VCaP (cell line): Measurements from ENCODE around the gene FSTL5.

ENCODE experiments used
- H3K27ac ChIP-seq: fragments of 450-650 bp; 2 replicates; pipeline ENCODE4 v1.5.1; 2017
- CTCF ChIP-seq: fragments of 450-650 bp; conservative IDR thresholded peaks from 2 replicates; pipeline ENCODE4 v1.5.1; 2017; ENCODE audit warnings: mild to moderate bottlenecking, moderate library complexity

Gene FSTL5

GRCh38 chr4:161829591-161829990, 334.2 kb downstream of the FSTL5 start:
- no peak overlapping the region for H3K27ac ChIP-seq
- no peak for TF ChIP-seq CTCF

DNA sequence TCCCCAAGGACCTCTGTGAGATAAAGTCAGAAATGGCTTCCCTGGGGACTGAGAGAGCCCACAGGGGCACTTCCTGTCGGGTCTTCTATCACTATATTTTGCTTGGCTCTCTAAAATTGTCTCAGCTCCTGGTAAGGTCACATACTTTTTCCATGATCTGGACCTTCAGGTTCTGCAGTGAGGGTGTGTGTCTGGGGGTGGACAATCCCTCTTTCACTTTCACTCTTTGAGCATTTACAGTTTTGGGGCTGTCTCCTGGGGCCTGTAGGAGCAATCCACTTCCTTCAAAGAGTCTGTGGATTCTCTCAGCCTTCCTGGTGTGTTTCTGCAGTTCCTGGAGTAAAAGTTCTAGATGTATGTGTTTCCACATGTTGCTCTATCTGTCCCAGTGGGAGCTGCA, 335.7 kb downstream of the FSTL5 start:
- H3K27ac ChIP-seq: no peak overlapping the region
- TF ChIP-seq CTCF: no peak

GRCh38 chr4:161827013-161827412, 336.8 kb downstream of the FSTL5 start:
- TF ChIP-seq CTCF: no peak

DNA sequence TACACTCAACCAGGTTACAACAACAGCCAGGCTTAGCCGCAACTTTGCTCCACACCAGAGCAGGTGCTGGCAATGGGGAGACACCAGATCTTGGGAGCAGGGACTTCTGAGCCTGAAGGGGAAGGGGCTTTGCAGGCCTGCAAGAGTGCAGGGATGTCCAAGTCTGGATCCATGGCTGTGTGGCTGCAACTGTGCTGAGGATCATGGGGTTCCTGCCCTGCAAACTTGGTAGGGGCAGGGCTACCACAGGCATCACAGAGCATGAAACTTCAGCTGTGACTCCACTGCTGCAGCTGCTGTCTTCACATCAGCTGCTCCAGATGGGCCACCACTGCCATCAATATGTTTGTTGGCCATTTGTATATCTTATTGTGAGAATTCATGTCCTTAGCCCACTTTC, 340.4 kb downstream of the FSTL5 start:
- no peak overlapping the region for H3K27ac ChIP-seq
- no peak for TF ChIP-seq CTCF

More at GRCh38 chr4:161827013-161827412, 336.8 kb downstream of the FSTL5 start:
- no peak overlapping the region for H3K27ac ChIP-seq

GRCh38 chr4:161822174-161822573, 341.6 kb downstream of the FSTL5 start:
- no peak overlapping the region for H3K27ac ChIP-seq
- TF ChIP-seq CTCF: no peak

- H3K27ac ChIP-seq: no peak overlapping the region
- no peak for TF ChIP-seq CTCF
Measured at GRCh38 chr4:161817914-161818313, 345.9 kb downstream of the FSTL5 start.

DNA sequence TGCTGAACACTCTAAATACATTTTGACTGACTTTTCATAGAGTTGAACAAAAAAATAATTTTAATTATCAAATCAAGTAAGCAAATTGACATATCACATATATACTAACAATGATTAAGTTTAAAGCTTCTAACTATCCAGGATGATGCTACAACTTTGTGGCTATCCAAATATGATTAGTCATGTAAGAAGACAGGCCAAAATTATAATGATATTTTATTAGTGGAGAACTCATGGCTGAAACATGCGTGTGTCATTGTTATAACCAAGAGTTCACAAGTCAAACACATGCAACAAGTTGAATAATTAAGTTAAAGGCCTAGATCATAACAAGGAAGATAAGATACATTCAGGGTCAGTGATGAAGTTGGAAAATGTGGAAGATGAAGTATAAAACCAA, 346.8 kb downstream of the FSTL5 start:
- no peak for TF ChIP-seq CTCF
- H3K27ac ChIP-seq: no peak overlapping the region

GRCh38 chr4:161815841-161816240, 348.0 kb downstream of the FSTL5 start:
- TF ChIP-seq CTCF: no peak
- no peak overlapping the region for H3K27ac ChIP-seq
